SHP77 treated with DMSO at 0.1 percent for 48 hours (cell line): ENCODE results near the gene SWT1.
"Not testable (repeated sequence)": the region's sequence is repeated elsewhere in the genome, so short reads cannot be mapped to it uniquely, and the experiment has no call there.

ENCODE experiments used
- DNase-seq: peaks from one replicate; lab custom pipeline; 2025; lab: John Stamatoyannopoulos, UW

The SWT1 gene

GRCh38 chr1:185193756-185194155, 36.8 kb downstream of the SWT1 start:
- DNase-seq = no peak

GRCh38 chr1:185198712-185199111, 41.7 kb downstream of the SWT1 start:
- not testable (repeated sequence) for DNase-seq

DNA sequence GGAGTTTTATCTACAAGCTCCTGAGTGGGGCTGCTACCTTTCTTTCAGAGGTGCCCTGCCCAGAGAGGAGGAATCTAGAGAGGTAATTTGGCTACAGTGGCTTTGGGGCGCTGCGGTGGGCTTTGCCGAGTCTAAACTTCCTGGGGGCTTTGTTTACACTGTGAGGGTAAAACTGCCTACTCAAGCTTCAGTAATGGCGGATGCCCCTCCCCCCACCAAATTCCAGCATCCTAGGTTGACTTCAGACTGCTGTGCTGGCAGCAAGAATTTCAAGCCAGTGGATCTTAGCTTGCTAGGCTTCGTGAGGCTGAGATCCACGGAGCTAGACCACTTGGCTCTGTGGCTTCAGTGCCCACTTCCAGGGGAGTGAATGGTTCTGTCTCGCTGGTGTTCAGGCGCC, 43.9 kb downstream of the SWT1 start:
- no peak for DNase-seq

- no peak for DNase-seq
Measured at GRCh38 chr1:185207170-185207569, 50.2 kb downstream of the SWT1 start.

- DNase-seq = no peak
Measured at GRCh38 chr1:185207980-185208602, 51.1 kb downstream of the SWT1 start.

DNA sequence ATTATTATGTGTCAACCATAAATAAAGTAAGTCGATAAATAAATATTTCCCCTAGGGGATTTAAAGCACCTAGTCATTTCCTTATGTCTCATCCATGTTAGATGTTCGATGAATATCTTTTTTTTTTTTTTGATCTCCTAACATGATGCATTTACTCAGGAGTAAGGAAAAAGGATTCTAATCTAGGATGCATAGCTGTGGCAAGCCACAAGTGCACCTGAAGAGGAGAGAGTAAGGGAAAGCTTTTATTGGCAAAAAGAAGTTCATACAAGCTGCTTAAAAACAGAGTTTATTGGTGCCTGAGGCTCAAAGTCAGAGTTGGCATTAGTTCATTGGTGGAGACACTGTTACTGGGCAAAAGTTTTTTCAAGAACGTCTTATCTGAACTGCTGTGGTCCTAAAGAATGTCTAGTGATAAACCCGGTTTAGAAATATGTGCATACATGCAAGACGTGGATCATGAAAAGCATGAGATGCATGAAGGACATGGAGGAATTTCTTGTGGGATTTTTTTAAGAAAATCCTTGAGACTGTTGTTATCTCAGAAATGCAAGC, 51.7 kb downstream of the SWT1 start:
- no peak for DNase-seq

GRCh38 chr1:185209357-185209756, 52.4 kb downstream of the SWT1 start:
- not testable (repeated sequence) for DNase-seq

DNA sequence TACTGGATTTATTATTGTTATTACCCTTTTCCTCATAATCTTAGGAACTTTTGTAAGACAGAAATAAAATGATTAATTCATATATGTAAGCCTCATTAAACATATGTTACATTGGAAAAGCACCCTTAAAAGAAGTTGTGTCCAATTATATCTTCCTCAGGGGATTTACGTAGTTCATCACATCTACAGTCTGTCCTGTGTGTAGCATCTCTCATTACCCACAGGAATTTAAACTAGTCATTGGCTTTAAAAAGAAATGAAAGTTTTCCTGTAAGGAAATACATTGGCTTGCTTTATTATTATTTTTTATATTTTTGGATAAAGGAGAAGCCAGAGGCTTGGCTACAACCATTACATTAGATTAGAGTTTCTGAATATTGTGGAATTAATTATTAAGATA, 56.1 kb downstream of the SWT1 start:
- DNase-seq = no peak

GRCh38 chr1:185215911-185216310, 58.9 kb downstream of the SWT1 start:
- no peak for DNase-seq

- no peak for DNase-seq
Measured at GRCh38 chr1:185224132-185224531, 67.2 kb downstream of the SWT1 start.

DNA sequence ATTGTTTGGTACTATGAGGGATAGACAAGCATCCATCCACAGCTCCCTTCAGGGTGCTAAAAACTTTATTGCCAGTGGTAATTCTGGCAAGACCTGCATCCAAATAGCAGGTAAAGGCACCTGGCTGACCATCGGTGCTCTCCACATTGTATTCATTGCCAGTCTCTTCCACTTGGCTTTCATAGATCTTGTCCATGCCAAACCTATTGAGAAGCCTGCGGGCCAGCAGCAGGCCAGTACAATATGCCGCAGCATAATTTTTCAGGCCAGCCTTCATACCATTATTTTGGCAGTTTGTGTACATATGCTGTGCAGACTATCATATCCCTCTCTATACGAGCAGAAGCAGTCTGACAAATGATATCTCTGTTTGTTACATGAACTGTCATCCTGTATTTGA, 70.2 kb downstream of the SWT1 start:
- DNase-seq = no peak

- no peak for DNase-seq
Measured at GRCh38 chr1:185228979-185229378, 72.0 kb downstream of the SWT1 start.

GRCh38 chr1:185229981-185230380, 73.0 kb downstream of the SWT1 start:
- DNase-seq = no peak

DNA sequence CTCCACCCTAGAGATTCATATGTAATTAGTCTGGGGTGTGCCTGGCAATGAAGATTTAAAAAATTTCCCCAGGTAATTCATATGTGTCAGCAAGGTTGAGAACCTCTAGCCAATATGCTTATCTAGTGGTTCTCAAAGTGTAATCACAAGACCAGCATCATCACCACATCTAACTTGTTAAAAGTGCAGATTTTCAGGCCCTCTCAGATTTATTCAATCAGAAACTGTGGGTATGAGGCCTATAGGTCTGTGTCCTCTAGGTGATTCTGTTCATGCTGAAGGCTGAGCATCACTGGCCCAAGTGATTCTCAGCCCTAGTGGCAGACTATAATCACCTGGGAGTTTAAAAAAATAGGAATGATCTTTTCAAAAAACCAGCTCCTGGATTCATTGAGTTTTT, 75.9 kb downstream of the SWT1 start:
- no peak for DNase-seq

- not testable (repeated sequence) for DNase-seq
Measured at GRCh38 chr1:185234183-185234582, 77.2 kb downstream of the SWT1 start.

DNA sequence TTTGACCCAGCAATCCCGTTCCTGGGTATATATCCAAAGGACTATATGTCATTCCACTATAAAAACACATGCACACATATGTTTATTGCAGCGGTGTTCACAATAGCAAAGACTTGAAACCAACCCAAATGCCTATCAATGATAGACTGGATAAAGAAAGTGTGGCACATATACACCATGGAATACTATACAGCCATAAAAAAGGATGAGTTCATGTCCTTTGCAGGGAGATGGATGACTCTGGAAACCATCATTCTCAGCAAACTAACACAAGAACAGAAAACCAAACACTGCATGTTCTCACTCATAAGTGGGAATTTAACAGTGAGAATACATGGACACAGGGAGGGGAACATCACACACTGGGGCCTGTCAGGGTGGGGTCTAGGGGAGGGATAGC, 80.2 kb downstream of the SWT1 start:
- not testable (repeated sequence) for DNase-seq

DNA sequence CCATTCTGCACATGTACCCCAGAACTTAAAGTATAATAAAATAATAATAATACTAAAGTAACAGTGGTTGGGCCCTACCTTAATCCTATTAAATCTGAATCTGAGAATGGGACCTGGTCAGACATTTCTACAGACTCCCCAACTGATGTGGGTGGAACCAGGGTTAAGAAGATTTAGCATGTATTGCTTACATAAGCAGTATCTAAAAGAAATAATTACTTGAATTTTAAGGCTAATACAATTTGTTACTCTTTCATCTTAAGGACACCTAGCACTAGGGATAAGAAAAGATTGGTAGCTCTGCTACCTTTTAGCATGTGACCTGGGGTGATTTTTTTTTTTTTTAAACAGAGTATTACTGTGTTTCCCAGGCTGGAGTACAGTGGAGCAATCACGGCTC, 80.7 kb downstream of the SWT1 start:
- no peak for DNase-seq

- no peak for DNase-seq
Measured at GRCh38 chr1:185238447-185238846, 81.5 kb downstream of the SWT1 start.

DNA sequence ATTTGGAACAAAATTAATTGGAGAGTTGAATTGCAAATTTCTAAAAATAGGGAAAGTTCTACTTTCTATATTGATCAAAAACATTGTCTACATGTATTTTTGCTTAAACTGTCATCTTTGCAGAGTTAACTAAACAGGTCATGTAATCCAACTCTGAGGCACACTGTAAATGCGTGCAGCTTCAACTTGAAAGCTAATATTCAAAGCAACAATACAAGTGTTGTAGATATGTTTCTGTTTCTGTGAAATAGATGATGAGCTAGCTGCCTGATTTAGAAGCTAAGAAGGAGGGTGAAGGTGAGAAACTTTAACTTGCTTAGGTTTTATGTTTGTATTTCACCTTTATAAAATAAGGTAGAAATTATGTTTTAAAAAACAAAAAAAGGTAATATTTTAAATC, 82.9 kb downstream of the SWT1 start:
- DNase-seq = no peak

- no peak for DNase-seq
Measured at GRCh38 chr1:185241127-185241526, 84.2 kb downstream of the SWT1 start.

- no peak for DNase-seq
Measured at GRCh38 chr1:185244015-185244747, 87.2 kb downstream of the SWT1 start.

GRCh38 chr1:185245466-185245865, 88.5 kb downstream of the SWT1 start:
- DNase-seq = no peak

DNA sequence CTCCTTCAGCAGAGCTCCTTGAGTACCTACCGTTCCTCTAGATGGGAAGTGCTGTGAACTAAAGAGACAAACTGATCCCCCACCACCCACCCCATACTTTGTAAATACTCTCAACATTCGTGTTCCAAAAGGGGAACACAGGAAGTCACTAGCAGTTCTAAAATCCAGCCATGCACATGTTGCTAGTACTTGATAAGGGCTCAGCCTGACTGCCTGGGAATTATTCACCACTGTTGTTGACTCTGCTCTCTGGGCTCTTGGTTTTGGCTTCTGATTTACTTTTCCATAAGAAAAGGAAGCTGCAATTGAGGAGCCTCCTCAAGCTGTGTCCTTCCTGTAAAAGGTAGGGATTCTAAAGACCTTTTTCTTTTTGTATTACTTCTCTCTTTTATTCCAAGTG, 92.6 kb downstream of the SWT1 start:
- DNase-seq = no peak

GRCh38 chr1:185250063-185250462, 93.1 kb downstream of the SWT1 start:
- DNase-seq = no peak
